Activated CD4-positive, alpha-beta T cell treated with anti-CD3 and anti-CD28 coated beads for 1 hour (primary cell): ENCODE results near the gene NMRK2.
A peak's percentile ranks its signal among the peaks of the same experiment; 100 is the strongest.

ENCODE experiments used
- DNase-seq: peaks from one replicate; pipeline ENCODE4 v3.0.0-alpha.2; 2020

Gene NMRK2

DNA sequence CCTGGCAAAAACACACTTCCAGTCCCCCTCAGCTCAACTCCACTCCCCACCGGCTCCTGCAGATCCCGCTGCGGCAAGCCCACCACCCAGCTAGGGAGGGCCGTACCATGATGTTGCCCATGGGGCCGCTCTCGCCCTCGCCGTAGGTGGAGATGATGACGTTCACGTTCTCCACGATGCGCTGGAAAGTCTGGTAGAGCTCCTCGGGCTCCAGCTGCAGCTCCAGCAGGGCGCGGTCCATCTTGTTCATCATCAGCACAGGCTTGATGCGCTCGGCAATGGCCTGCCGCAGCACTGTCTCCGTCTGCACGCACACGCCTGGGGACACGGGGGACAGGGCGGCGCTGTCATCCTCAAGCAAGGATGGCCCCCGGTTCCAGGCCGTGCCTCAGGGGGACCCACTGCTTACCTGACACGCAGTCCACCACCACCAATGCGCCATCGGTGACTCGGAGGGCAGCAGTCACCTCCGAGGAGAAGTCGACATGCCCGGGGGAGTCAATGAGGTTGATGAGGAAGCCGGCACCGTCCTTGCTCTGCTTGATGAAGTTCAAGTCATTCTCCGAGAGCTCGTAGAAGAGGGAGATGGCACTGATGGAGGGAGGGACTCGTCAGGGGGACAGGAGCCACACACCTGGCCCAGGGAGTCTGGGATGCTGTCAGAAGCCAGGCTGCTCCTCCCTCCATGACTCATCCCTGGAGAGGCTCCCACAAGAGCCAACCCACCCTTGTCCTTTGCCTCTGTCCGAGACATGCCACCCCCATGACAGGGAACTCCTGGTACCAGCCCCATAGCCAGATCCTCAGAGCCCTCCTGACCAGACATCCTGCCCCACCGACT, 50.1 kb downstream of the NMRK2 start:
- no peak for DNase-seq

DNA sequence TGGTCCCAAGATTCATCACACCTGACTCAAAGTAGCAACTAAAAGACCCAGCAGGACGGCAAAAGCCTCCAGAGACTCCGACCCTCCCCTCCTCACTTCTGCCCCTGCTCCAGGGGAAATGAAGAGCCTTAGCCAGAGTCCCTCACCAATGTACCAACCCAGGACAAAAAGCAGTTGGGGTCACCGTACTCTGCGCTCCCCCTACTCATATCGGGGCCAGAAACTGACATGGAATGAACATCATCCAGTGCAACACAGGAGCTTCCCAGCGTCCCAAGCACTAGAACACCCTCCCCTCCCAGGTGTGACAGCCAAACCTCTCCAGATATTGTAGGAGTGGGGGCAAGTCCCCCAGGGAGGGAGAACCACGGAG, 50.7 kb downstream of the NMRK2 start:
- no peak for DNase-seq

DNA sequence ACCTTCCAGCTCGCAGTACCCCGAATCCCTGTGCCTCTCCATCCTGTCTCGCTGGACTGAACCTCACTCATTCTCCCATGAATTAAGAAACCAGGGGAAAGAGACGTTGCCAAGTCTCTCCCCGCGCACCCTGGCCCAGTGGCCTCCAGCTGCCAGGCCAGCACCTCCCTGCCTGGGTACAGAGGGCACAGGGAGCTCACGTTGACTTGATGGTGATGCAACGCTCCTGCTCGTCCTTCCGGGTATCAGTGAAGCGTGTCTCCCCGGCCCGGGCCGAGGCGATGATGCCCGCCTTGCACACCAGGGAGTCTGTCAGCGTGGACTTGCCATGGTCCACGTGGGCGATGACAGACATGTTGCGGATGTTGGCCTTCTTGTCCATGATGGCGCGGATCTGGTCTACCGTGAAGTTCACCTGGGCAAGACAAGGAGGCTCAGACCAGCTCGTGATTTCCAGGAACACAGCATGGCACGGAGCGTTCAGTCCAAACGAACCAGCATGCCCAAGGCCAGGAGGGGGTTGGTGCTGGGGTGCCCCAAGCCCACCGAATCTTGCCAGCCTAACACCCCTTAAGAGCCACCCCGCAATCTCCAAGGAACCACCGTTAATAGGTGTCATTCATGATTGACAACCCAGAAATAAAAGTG, 51.2 kb downstream of the NMRK2 start:
- no peak for DNase-seq

DNA sequence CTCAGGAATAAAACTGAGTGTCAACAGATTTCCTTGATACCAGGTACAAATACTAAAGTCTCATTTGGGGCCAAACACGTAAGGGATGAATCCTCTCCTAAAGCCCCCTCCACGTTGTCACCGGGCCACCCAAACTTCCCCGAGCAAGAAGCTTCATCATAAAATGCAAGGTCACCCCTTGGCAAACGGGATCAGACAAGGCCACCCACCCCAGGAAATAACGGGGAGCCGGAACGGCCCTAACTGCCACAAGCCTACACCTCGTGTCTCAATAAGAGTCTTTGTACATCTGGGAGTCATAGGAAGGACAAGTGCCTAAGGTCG, 51.7 kb downstream of the NMRK2 start:
- no peak for DNase-seq

DNA sequence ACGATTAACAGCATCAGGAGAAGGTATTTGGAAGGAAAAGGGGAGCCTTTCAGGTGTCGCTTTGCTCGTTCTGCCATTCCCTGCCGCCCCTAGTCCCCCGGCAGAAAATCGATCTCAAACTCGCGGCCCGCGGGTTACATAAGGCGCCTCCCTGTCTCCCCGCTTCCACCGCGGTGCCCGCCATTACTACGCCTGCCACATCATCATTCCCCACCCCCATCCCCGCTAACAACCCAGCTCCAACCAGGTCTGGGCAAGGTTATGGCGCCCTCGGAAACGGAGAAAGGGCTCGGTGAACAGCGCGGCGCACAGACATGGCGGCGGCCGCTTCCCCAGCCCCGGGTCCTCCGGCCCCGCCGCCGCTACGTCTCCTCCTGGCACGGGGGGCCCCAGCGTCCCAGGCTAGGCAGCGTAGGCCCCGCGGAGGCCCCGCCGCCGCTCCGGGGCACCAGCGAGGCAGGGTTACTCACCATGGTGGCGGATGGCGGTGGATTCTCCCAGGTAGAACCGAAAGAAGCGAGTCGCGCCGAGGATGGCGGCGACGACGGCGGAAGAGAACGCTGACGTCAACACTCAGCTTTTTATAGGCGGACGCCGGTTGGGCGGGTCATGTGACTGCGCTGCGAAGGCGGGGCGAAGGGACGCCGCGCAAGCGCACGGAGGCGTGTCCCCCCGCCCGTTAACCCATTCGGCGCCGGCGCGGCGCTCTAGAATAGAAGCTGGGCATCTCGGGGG, 52.2 kb downstream of the NMRK2 start, which contains the start of gene EEF2:
TSS of gene EEF2 (minus strand) at position 556 of the 735 bp plus-strand sequence. CDS start at position 473, 83 bp downstream.
- DNase-seq, result peak; percentile 90

DNA sequence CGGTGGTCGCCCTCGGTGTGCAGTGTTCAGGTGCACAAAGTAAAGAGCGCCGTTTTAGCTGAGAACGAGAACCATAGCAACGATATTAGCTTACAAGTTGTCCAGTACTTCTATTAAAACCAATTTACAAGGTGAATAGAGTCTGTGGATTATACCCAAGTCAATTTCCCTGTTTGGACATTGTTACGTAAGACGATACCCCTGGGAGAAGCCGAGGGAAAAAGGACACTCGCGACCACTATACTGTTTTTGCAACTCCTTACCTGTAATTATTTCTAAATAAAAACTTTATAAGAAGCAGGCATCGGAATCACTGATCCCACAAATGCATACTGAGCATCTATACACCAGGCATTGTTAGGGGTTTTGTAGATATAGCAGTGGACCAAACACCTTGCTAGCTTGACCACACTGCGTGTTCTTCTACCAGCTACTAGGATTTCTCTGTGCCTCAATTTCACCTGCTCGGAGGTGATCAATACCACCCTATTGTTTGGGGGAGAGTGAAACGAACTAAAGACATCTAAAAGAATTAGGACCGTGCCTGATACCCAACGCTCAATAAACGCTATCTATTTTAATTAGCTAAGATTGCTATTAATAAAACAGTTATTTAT, 52.9 kb downstream of the NMRK2 start:
- DNase-seq, result no peak

DNA sequence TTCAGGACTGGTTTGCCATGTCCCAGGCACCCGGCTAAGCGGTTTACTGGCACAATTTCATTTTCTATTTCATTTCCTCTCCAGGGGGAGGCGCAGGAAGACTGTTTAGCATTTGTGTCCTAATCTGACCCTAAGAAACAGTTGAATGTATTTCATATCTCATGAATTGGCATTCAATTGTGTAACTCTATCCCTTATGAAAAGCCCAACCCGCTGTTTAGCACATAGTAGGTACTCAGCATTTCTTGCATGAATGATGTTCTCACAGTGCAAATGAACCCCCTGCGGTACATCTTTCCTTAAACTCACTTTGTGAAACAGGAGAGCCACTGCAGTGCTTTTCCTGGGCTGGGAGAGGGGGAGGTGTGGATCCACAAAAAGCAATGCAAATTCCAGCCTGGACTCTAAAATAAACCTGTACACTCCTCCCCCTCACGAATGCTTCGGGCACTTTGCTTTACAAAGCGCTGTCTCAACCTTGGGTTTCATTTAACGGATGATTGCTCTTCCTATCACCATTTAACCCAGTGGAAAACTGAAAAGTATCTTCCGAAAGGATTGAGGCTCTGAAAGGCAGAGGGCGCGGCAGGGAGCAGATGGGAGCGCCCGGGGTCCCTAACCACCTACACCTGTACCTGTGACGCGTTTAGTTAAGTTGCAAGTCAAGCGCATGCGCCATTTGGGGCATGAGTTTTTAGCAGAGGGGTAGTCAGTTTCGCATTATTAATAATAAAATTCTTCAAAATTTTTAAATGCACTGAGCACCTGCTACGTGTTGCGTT, 53.6 kb downstream of the NMRK2 start:
- no peak for DNase-seq

DNA sequence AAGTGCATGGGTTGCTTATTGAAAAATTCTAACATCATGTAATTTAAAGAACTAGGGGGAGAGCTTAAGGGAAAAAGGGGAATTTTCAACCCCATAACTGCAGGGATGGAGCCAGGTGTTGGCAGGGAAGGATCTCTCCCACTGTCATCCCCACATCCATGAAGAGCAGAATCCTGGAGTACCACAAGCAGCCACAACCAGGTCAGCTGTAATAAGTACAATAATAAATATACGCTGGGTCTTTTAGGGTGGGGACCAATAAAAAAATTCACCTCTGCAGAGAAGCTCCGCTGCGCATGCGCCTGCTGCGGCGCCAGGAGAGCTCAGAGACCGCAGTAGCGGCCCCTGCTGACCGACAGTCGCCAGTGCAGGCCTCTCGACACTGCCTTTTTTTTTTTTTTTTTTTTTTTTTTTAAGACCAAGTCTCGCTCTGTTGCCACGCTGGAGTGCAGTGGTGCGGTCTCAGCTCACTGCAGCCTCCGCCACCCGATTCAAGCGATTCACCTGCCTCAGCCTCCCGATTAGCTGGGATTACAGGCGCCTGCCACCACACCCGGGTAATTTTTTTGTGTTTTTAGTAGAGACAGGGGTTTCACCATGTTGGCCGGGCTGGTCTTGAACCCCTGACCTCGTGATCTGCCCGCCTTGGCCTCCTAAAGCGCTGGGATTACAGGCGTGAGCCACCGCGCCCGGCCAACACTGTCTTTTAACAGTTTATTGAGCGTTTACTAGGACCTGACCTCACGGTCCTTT, 54.9 kb downstream of the NMRK2 start:
- DNase-seq, result peak; percentile 85

DNA sequence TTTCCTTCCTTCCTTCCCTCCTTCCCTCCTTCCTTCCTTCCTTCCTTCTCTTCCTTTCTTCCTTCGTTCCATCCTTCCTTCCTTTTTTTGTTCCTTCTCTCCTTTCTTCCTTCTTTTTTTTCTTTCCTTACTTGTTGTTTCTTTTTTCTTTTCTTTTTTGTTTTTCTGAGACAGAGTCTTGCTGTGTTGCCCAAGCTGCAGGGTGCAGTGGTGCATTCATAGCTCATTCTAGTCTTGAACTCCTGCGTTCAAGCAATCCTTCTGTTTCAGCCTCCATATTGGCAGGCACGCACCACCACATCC, 57.9 kb downstream of the NMRK2 start:
- no peak for DNase-seq
